Chondrocyte (in vitro differentiated cells): ENCODE results near the gene SPOCK1. TPM values are rescaled to one million over a fixed set of nuclear protein-coding genes. Genes with fewer than 3 reads are reported as not detected.
A peak's percentile ranks its signal among the peaks of the same experiment; 100 is the strongest.

ENCODE experiments used
- DNase-seq: peaks from one replicate; pipeline ENCODE4 v3.0.0; 2021; ENCODE audit warnings: mixed read lengths, low spot score
- H3K27ac Mint-ChIP-seq: one replicate; pipeline ENCODE4 v1.8.0; 2021; ENCODE audit warnings: mild to moderate bottlenecking, moderate library complexity, mixed read lengths; ENCODE audit not compliant: unreplicated experiment
- H3K27me3 Mint-ChIP-seq: 2 replicates; pipeline ENCODE4 v1.8.0; 2021; ENCODE audit warnings: low read depth, mixed read lengths
- H3K36me3 Mint-ChIP-seq: 2 replicates; pipeline ENCODE4 v1.8.0; 2021; ENCODE audit warnings: low read depth, mixed read lengths
- H3K4me1 Mint-ChIP-seq: 2 replicates; pipeline ENCODE4 v1.8.0; 2021; ENCODE audit warnings: low read depth, mild to moderate bottlenecking, mixed read lengths
- H3K4me3 Mint-ChIP-seq: one replicate; pipeline ENCODE4 v1.8.0; 2021; ENCODE audit warnings: mild to moderate bottlenecking, moderate library complexity, mixed read lengths; ENCODE audit not compliant: unreplicated experiment
- H3K9me3 Mint-ChIP-seq: 2 replicates; pipeline ENCODE4 v1.8.0; 2021; ENCODE audit warnings: low read depth, mixed read lengths
- CTCF ChIP-seq: fragments of 200-600 bp; sonication (generic); IDR thresholded peaks from 2 replicates; pipeline ENCODE4 v1.5.0; 2021; ENCODE audit warnings: antibody characterized with exemption, mild to moderate bottlenecking, moderate library complexity
- total RNA-seq: library from RNA; stranded (reverse); gene quantifications from 3 replicates; pipeline ENCODE4 v1.2.1, GENCODE V29; 2021

SPOCK1 gene
- total RNA-seq, 1 donor from 2014 or later = 127 TPM

GRCh38 chr5:137155261-137156000 is 343.7 kb downstream of the SPOCK1 start:
- Mint-ChIP-seq H3K27me3 (no peaks in the 10 kb centered on the region), H3K4me3 (no peak overlapping the region), H3K36me3 (no peaks in the 10 kb centered on the region), H3K27ac (no peak overlapping the region), H3K4me1 (peaks cover 5% of the 10 kb centered on the region), H3K9me3 (no peaks in the 10 kb centered on the region)
- DNase-seq = no peak
- no peak for TF ChIP-seq CTCF

DNA sequence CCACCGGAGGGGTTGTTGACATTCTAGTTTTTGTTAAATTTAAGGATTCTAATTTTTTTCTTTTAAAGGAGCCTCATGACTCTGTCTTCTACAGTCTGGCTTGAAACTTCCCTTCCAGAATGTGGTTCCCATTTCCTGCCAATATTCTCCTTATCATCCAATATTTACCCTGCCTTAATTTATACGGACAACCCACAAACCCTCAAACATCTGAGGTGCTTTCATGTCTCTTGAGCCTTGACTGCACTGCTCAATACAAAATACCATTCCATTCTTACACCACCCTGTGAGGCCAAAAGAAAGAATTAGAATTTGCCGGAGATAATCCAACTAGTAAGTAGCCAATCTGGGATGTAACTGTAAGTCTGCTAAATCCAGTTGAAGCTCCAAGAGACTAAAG is 346.5 kb downstream of the SPOCK1 start:
- no peak for TF ChIP-seq CTCF
- Mint-ChIP-seq H3K9me3 (no peaks in the 10 kb centered on the region), H3K4me1 (peaks cover 12% of the 10 kb centered on the region), H3K27ac (no peak overlapping the region), H3K4me3 (no peak overlapping the region), H3K27me3 (no peaks in the 10 kb centered on the region), H3K36me3 (no peaks in the 10 kb centered on the region)
- no peak for DNase-seq

DNA sequence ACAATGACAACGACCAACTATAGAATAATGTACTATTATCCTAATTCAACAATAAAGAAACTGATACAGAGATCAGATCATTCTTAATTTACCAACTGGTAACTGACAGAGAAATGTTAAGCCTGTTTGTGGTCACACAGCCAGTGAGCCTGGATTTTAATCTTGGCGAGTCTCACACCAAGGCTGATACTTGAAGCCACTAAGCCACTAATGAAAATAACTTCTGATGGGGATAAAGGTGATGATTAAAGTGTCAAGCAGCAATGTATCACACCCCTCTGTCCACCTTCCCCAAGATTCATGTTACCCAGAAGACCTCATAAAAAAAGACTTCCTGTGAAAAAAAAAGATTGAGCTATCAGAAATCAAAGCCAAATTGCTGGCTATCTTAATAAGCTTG is 350.5 kb downstream of the SPOCK1 start:
- DNase-seq = no peak
- Mint-ChIP-seq H3K4me1 (peaks cover 25% of the 10 kb centered on the region), H3K36me3 (no peaks in the 10 kb centered on the region), H3K27ac (no peak overlapping the region), H3K27me3 (peaks cover 2% of the 10 kb centered on the region), H3K4me3 (no peak overlapping the region), H3K9me3 (no peaks in the 10 kb centered on the region)
- TF ChIP-seq CTCF = no peak

- Mint-ChIP-seq H3K27ac (peak overlapping the region; percentile 27), H3K4me3 (no peak overlapping the region), H3K9me3 (no peaks in the 10 kb centered on the region), H3K36me3 (no peaks in the 10 kb centered on the region), H3K27me3 (peaks cover 2% of the 10 kb centered on the region), H3K4me1 (peaks cover 29% of the 10 kb centered on the region)
- DNase-seq = no peak
- no peak for TF ChIP-seq CTCF
These were observed 351.0 kb downstream of the SPOCK1 start for GRCh38 chr5:137148159-137148558.

DNA sequence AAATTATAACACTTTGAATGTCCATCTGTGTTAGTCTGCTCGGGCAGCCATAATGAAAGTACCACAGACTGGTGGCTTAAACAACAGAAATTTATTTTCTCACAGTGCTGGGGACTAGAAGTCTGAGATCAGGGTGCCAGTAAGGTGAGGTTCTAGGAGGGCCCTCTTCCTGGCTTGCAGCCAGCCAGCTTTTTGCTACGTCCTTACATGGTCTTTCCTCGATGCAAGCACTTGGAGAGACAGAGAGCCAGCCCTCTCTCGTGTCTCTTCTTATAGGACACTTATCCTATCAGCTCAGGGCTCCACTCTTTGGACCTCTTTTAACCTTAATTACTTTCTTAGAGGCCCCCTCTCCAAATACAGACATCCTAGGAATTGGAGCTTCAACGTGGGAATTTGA is 351.8 kb downstream of the SPOCK1 start:
- Mint-ChIP-seq H3K4me3 (no peak overlapping the region), H3K27me3 (peaks cover 2% of the 10 kb centered on the region), H3K4me1 (peaks cover 37% of the 10 kb centered on the region), H3K36me3 (no peaks in the 10 kb centered on the region), H3K9me3 (no peaks in the 10 kb centered on the region), H3K27ac (peak overlapping the region; percentile 98)
- TF ChIP-seq CTCF = no peak
- no peak for DNase-seq
